Ureter (tissue), 1 donor: Measurements from ENCODE around the gene CTRB1. TPM values are rescaled to one million over a fixed set of nuclear protein-coding genes. Genes with fewer than 3 reads are reported as not detected.
A peak's percentile ranks its signal among the peaks of the same experiment; 100 is the strongest.

Source experiments
- DNase-seq: peaks from one replicate; pipeline ENCODE4 v3.0.0-alpha.2; 2020; ENCODE audit warnings: low spot score
- total RNA-seq: library from RNA; stranded (reverse); gene quantifications from one replicate; pipeline ENCODE4 v1.2.4, GENCODE V29; 2023
- donor health status: DM: yes; HTN: yes; CAD: no.

Gene CTRB1
- not detected for total RNA-seq

GRCh38 chr16:75218256-75219076 is at the start of gene CTRB1:
CTRB1 (plus strand) TSS chr16:75218988; CDS start chr16:75219008, 20 bp downstream.
- DNase-seq, result no peak

- no peak for DNase-seq
Measured at GRCh38 chr16:75169899-75170405, 48.8 kb upstream of the CTRB1 start.

GRCh38 chr16:75172578-75172977 is 46.2 kb upstream of the CTRB1 start:
- no peak for DNase-seq

DNA sequence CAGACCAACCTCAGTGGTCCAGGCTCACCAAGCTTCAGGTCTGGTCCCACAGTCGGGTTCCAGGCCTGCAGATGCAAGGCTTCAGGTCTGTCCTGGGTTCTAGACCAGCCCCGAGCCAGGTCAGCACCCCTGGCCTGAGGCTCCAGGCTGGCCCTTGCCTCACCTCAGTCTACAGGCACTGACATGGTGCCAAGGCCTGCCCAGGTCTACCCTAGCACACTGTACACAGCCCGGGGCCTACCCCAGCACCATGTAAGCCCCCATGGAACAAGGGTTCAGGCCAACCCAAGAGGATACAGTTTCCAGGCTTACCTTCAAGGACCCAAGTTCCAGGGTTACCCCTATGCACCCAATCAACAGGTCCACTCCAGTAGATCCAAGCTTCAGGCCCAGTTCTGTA is 43.7 kb upstream of the CTRB1 start:
- DNase-seq, result no peak

- no peak for DNase-seq
Measured at GRCh38 chr16:75176926-75177325, 41.9 kb upstream of the CTRB1 start.

- DNase-seq, result no peak
Measured at GRCh38 chr16:75179208-75179607, 39.6 kb upstream of the CTRB1 start.

- DNase-seq, result no peak
Measured at GRCh38 chr16:75181630-75182029, 37.2 kb upstream of the CTRB1 start.

- peak; percentile 44 for DNase-seq
Measured at GRCh38 chr16:75188832-75189477, 29.8 kb upstream of the CTRB1 start.

DNA sequence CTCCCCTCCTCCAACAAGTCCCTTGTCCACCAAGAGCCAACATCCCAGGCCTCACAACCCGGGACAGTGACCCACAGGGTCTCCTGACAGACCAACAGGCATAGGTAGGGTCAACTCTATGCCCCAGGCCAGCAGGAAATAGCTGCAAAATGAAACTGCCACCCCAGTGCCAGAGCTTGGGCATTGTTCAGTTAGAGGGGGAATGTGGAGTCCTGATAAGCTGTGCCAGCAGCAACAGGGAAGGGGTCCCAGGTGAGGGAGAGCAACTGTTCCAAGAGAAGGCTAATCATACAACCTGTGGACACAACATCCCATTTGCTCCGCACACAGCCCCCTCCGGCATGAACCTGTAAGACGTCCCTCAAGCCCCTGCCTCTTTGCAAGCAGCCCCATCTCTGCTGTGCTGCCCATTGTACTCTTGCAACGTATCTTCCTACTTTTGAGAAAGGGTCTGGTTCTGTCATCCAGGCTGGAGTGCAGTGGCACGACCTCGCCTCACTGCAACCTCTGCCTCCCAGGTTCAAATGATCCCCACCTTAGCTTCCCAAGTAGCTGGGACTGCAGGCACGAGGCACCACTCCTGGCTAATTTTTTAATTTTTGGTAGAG is 29.0 kb upstream of the CTRB1 start:
- DNase-seq, result peak; percentile 32

GRCh38 chr16:75192606-75193264 is 26.1 kb upstream of the CTRB1 start:
- DNase-seq, result peak; percentile 32

DNA sequence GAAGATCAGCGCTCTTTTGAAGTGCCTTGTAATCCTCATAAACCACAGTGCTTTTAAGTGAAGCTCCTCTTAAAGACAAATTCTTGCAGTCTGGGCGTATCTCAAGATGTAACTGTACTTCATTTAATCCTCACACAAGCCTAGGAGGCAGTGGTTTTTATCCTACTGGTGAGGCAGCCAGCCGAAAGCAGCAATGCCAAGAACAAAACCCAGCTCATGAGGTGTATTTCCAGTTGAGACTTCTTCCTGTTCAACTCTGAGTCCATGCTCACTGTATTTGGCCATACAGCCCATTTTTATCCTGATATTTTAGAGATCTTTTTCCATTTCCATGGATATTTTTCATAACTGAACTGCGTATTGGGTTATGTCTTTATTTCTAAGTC is 25.5 kb upstream of the CTRB1 start:
- peak; percentile 10 for DNase-seq

DNA sequence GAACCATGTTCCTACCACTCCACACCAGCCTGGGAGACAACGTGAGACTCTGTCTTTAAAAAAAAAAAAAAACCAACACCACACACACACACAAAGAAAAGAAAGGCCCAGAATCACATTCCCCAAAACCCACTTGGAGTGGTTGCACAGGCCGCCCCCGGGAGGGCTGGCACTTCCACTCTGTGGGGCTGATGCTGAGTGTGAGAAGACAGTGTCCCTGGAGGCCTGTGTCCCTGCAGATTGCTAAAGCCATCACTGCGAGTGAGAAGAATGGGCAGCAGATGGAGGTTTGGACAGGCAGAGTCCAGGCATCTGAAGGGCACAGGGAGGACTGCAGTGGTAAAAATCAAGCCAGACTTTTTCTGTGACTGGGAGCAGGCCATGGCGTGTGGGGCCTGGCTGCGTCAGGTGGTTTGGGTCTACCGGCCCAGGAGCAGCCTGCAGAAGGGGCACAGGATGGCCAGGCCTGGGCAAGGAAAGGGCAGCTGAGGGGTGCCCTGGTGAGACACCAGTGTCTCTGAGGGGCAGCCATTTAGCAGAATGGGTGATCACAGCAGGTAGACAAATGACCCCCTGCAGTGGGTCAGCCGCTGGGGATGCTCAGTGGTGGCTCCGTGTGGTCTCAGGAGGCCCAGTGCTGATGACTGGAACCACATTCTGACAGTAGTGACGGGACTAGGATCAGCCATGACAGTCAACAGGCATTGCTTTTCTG is 24.9 kb upstream of the CTRB1 start:
- DNase-seq, result peak; percentile 31

DNA sequence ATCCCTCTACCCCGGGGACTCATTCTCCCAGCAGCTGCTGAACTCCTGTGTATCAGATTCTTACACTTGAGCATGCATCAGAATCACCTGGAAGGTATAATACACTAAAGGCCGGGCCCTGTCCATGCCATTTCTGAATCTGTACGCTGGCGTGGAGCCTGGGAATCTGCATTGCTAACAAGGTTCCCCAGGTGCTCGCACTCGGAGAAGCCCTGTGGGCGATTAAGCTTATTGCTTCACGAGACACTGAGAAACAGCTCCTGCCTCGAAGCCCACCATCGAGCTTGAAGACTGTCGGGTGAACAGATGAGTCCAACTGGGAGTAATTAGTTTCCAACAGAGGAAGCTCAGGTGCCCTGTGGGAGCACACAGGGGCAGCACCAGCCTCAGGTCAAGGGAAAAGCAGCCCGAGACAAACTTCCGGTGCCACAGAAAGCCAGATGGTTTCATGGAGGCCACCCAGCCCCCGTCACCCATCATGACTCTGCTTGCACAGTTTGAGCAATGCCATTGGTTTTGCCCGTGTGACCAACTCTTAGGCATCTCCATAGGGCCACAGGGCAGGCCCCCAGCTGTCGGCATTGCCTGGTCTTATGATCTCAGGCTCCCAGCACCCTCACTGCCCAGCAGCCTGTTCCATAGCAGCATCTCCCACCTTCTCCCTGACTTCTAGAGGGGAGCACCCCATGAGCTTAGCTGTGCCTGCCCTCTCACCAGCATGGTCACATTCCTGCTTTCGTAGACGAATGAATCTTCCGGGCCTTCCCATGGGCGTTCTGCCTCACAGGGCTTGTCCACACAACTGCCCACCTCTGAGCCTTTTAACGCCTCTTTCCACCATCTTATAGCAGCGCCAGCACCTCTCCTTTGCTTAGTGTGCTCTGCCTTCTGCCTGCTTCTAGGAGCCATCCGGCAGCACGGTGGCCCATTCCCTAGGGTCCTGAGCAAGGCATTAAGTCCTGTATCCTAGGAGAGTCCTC is 22.7 kb upstream of the CTRB1 start:
- DNase-seq, result peak; percentile 27

GRCh38 chr16:75196836-75197235 is 22.0 kb upstream of the CTRB1 start:
- DNase-seq, result no peak

DNA sequence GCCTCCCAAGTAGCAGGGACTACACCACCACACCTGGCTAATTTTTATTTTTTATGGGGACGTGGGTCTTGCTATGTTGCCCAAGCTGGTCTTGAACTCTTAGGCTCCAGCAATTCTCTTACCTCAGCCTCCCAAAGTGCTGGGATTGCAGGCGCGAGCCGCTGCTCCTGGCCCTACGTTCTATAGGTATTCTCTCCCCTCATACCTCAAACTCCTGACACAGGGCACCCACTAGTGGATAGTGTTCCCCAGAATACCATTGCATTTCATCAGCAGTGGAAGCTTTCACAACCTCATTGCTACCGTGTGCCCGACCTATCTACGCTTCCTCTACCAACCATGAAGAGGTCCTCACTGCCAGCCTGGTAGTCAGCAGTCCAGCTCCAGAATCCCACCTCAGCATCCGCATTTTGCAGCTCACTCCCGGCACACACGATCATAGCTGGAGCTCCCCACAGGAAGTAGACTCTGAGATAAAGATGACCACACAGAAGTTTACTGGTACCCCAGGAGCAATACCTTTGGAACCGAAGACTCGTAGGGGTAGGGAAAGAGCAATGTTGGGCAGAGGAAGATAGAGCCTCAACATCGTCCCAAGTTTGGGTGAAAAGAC is 21.2 kb upstream of the CTRB1 start:
- no peak for DNase-seq

- DNase-seq, result no peak
Measured at GRCh38 chr16:75198135-75198600, 20.6 kb upstream of the CTRB1 start.

DNA sequence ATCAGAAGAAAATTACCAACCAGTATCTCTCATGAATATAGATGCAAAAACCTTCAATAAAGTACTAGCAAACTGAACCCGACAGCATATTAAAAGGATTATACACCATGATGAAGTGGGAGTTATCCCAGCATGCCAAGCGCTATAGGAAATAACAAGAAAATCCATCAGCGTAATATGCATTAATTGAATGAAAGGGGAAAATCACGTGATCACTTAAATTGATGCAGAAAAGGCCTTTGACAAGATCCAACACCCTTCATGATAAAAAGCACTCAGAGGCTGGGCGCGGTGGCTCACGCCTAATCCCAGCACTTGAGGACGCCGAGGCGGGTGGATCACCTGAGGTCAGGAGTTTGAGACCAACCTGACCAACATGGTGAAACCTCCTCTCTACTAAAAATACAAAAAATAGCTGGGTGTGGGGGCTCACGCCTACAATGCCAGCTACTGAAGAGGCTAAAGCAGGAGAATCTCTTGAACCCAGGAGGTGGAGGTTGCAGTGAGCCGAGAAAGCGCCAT is 16.7 kb upstream of the CTRB1 start:
- no peak for DNase-seq

DNA sequence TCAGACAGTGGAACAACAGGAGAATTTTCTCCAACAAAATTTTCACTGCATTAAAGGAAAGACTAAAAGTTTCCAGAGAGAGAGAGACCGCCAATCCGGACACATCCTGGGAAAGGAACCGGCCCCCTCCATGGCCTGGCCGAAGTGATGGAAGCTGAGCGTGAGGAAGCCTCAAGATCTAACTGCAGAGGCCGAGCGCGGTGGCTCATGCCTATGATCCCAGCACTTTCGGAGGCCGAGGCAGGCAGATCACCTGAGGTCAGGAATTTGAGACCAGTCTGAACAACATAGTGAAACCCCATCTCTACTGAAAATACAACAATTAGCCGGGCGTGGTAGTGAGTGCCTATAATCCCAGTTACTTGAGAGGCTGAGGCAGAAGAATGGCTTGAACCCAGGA is 15.7 kb upstream of the CTRB1 start:
- DNase-seq, result no peak

- DNase-seq, result no peak
Measured at GRCh38 chr16:75203667-75204409, 14.9 kb upstream of the CTRB1 start.
